ENCODE results near the gene RPL15.

Gene RPL15

GRCh38 chr3:23968463-23969184 is 51.7 kb downstream of the RPL15 start:
- no peak for DNase-seq

GRCh38 chr3:23969393-23969792 is 52.5 kb downstream of the RPL15 start:
- no peak for DNase-seq

Measured in activated CD8-positive, alpha-beta memory T cell treated with anti-CD3 and anti-CD28 coated beads, Interleukin-2, amount 50 U/mL, for 48 hours (primary cell).